T-helper 9 cell (primary cell): ENCODE measurements around the gene PFDN2.
"Not testable (repeated sequence)": the region's sequence is repeated elsewhere in the genome, so short reads cannot be mapped to it uniquely, and the experiment has no call there.

Experiments used
- DNase-seq: peaks from one replicate; pipeline ENCODE4 v3.0.0-alpha.2; 2020

The PFDN2 gene

GRCh38 chr1:161080441-161081405 lies 37.1 kb downstream of the PFDN2 start:
- no peak for DNase-seq

- no peak for DNase-seq
These were observed 38.3 kb downstream of the PFDN2 start for GRCh38 chr1:161079436-161080110.

- DNase-seq: no peak
These were observed 40.4 kb downstream of the PFDN2 start for GRCh38 chr1:161077426-161077825.

GRCh38 chr1:161076410-161076809 lies 41.4 kb downstream of the PFDN2 start:
- no peak for DNase-seq

- no peak for DNase-seq
These were observed 43.0 kb downstream of the PFDN2 start for GRCh38 chr1:161074676-161075368.

GRCh38 chr1:161073474-161074121 lies 44.2 kb downstream of the PFDN2 start:
- no peak for DNase-seq

GRCh38 chr1:161072751-161073449 lies 44.9 kb downstream of the PFDN2 start:
- DNase-seq: no peak

- DNase-seq: peak; percentile 31
These were observed 45.9 kb downstream of the PFDN2 start for GRCh38 chr1:161071886-161072371.

GRCh38 chr1:161070761-161071160 lies 47.1 kb downstream of the PFDN2 start:
- no peak for DNase-seq

- peak; percentile 64 for DNase-seq
These were observed 48.0 kb downstream of the PFDN2 start, which contains the start of gene ARHGAP30 for GRCh38 chr1:161069731-161070270. ARHGAP30 (minus strand) TSS chr1:161069891; CDS start chr1:161069624, 267 bp downstream.

- no peak for DNase-seq
These were observed 48.6 kb downstream of the PFDN2 start for GRCh38 chr1:161069241-161069640.

- DNase-seq: peak; percentile 73
These were observed 49.3 kb downstream of the PFDN2 start for GRCh38 chr1:161068306-161069234.

GRCh38 chr1:161066694-161067093 lies 51.1 kb downstream of the PFDN2 start:
- DNase-seq: no peak

- not testable (repeated sequence) for DNase-seq
These were observed 52.2 kb downstream of the PFDN2 start for GRCh38 chr1:161065681-161066080.

GRCh38 chr1:161063936-161064335 lies 53.9 kb downstream of the PFDN2 start:
- not testable (repeated sequence) for DNase-seq

- no peak for DNase-seq
These were observed 56.4 kb downstream of the PFDN2 start for GRCh38 chr1:161061419-161061818.

GRCh38 chr1:161059293-161059692 lies 58.5 kb downstream of the PFDN2 start:
- no peak for DNase-seq

- no peak for DNase-seq
These were observed 63.0 kb downstream of the PFDN2 start for GRCh38 chr1:161054805-161055204.

- no peak for DNase-seq
These were observed 63.6 kb downstream of the PFDN2 start for GRCh38 chr1:161054232-161054631.

GRCh38 chr1:161052899-161053298 lies 64.9 kb downstream of the PFDN2 start:
- DNase-seq: no peak
